ENCODE data around the gene PKP1.

The PKP1 gene

DNA sequence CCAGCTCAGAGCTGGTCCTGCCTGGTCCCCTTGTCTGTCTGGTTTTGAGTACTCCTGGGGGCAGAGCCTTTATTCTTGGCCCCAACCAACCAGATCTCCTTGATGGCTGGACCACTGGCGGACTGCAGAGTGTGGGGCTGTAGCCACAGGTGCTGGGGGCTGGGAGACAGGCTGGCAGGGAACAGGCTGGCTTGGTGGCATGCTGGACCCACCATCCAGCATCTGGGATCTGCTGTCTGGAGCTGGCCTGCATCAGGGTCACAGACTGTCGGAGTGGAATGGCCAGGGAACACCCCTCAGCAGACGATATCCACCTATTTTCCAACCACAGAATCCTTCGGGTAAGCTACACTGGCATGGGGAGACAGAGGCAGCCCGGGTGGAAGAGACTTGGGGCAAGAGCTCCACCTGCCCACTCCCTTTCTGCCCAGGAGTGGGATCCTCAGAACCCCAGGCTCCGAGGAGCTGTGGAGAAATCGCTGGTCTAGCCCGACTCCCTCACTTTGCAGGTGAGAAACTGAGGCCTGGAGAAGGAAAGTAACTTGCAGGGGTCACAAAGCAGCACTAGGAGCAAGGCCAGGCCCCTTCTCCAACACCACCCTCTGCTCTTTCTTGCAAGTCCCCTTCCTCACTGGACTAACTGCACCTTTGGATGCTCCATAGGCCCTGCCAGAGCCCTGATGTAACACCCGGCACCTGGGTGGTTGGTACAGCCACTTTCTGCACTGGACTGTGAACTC, 53.6 kb downstream of the PKP1 start:
- intact Hi-C loops (cut with DNase I): no loop called here
- DNase-seq: no peak

DNA sequence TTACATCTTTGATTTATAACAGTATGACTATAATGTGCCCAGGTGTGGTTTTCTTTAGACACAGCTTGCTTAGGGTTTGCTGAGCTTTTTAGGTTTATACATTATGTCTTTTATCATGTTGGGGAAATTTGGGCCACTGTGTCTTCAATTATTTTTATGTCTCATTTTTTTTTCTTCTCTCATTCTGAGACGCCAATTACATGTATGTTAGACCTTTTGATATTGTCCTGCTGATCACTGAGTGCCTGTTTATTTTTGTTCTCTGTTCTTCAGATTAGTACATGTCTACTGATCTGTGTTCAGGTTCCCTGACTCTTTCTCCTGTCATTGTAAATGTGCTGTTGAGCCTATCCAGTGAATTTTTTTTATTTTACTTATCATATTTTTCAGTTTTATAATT, 58.1 kb downstream of the PKP1 start:
- intact Hi-C loops (cut with DNase I): no loop called here
- DNase-seq: no peak

DNA sequence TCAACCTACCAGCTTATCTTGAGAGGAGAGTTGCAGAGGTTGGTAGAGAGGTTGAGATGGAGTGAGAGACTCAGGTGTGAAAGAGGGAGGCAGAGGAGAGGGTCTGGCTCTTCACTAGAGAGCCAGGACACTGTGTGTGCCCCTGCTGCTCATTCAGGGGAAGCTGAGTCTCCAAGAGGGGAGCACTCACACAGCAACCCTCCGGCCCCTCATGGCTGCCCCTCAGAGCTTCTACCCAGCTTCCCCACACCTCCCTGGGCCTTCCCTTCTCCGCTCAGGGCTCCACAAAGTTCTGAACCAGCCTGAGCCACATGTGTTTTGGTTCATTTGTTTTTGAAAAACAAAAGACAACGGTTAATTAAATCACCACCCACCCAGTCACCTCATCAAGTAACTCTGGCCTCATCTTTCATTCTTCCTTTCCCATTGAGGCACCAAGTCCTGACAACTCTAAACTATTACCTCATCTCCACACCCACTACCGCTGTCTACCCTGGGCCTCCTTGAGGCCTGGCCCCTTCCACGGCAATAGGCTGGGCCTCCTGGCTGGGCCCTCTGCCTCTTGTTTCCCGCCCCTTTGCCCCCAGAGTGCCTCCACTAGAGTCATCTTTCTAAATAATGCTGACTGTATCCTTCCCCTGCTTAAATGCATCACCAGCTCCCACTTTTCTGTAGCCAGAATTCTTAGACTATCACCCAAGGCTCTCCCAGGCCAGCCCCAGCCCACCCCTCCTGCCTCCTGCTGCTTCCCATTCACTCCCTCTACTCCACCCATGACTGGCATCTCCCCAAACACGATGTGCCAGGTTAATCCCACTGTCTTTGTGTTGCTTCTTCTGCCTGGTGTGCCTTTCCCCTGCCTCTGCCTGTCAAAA, 61.1 kb downstream of the PKP1 start:
- DNase-seq: no peak
- intact Hi-C loops (cut with DNase I): no loop called here

DNA sequence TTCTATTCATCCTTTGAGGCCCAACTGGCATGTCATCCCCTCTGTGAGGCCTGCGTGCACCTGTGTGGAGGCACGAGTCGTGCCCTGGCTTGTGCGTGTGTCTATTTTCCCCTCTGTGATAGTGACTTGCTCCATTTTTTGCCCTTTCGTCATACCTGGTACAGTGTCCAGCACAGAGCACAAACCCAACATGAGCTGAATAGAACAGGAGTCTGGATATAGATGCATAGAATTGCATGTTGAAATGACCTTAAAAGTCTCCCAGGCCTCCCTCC, 61.7 kb downstream of the PKP1 start:
- intact Hi-C loops (cut with DNase I): no loop called here

DNA sequence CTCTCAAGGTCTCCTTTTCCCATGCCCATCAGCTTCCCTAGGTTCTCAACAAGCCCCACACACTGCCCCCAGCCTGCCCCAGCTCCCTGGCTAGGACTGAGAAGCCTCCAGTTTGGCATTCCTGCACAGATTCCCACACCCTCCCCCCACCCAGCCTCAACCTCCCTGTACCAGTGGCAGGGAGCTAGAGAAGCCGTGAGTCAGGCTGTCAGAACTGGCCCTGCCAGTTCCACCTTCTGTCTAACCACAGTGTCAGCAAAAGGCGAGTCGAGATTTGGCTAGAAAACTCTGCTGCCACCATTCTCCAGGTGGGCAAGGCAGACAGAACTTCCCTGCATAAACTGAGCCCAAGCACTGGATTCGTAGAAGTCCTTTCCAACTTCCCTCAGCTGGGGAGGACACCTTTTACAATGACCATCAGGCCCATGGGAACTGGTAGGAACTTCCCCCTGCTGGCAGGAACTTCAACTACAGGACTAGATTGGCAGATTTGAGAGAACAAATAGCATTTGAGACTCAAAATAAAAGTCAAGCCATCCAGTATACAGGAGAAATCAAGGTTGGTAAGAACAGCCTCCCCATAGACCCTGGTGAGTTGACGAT, 63.1 kb downstream of the PKP1 start:
- intact Hi-C loops (cut with DNase I): no loop called here
- peak in 10 of 42 donors; percentile 13 to 50 (median 28) for DNase-seq

More for the DNA sequence above, 61.7 kb downstream of the PKP1 start:
- no peak for DNase-seq

DNA sequence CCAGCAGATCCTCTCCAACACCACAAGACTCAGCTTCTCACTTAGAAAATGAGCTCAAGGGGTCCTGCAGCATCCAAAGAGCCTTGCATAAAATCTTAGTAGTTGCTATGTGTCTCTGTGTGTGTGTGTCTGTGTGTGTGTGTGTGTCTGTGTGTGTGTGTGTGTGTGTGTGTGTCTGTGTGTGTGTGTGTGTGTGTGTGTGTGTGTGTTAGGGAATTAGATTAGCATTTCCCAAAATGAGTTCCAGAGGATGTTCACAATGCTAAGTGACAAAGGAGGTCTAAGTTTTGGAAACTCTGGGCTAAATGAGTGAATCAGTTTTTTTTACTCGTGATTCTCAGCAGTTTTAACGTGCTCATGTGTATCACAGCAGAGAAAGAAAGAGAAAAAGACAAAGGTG, 63.7 kb downstream of the PKP1 start:
- DNase-seq: no peak
- intact Hi-C loops (cut with DNase I): no loop called here

DNA sequence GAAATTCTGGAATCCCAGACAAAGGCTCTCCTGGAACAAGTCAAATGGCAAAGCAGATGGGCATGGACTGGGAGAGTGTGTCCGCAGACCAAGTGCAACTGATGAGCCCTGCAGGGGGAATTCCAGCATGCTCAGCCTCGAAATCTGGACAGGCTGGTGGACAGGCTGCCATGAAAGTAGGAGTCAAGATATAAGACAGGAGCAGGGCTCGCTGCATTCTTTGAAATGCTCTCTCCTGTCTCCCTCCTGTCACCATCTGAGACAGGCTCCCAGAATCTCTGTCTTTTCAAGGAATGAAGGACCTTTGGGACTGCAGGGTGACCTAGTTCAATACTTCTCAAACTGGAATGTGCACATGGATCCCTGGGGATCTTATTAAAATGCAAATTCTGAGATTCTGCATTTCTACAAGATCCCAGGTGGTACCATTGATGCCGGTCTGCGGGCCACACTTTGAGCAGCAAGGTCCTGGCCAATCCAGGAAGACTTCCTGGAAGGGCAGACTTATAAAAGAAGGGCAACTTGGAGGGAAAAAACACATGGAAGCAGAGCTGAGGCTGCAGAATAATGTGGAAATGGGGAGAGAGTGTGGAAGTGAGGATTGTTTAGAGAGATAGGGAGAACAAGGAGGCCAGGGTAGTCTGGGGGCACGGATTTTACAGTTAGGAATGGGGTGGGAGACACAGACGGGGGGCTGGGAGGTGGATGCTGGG, 64.3 kb downstream of the PKP1 start:
- intact Hi-C loops (cut with DNase I): no loop called here
- no peak for DNase-seq

DNA sequence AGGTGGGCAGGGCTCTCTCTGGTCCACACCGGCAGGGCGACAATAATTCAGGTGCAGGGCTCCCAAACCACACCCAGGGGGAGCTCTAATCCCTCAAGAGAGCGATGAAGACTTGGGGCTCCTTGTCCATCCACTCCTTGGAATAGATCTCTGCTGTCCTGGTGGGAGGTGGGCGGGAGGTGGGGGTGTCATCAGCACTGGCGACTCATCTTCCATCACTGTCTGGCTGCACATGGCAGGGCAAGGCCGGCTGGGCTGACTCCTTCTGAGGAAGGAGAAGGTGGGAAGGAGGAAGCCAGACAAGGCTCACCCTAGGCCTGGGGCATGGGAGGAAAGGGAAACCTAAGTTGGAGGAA, 64.9 kb downstream of the PKP1 start:
- DNase-seq: peak in 7 of 42 donors; percentile 7 to 57 (median 28)
- intact Hi-C loops (cut with DNase I): no loop called here

DNA sequence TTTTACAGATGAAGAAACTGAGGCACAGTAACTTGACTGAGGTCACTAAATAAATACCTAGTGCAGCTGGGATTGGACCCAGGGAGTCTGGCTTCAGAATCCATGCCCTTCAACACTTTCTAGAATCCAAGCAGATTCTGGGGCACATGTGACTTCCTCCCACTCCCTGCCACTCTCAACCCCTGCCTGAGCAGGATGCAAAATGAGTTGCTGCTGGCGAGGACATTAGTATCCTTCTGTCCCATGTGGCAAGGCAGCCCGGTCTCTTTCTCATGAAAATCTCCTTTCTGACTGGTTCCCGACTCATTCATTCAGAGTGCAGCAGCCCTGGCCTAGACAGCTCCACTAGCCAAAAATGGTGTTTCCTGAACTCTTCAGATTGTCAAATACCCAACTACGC, 65.8 kb downstream of the PKP1 start:
- intact Hi-C loops (cut with DNase I): no loop called here
- DNase-seq: peak in 22 of 42 donors; percentile 3 to 68 (median 26)

DNA sequence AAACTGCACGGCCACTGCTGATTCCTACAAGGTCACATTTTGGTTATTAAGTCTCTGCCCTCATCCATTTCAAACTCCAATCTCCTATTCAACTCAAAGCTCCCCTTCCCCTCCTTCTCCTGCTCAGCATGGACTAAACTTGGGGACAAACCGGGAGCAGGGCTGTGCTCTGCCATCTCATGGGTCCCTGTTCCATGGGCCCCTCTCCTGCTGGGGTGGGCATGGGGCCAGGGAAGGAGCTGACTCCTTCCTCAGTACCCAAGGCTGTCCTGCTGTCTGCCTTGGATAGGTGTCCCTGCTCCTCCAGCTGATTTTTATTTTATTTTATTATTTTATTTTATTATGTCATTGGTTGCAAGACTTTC, 67.0 kb downstream of the PKP1 start:
- intact Hi-C loops (cut with DNase I): no loop called here
- DNase-seq: no peak

DNA sequence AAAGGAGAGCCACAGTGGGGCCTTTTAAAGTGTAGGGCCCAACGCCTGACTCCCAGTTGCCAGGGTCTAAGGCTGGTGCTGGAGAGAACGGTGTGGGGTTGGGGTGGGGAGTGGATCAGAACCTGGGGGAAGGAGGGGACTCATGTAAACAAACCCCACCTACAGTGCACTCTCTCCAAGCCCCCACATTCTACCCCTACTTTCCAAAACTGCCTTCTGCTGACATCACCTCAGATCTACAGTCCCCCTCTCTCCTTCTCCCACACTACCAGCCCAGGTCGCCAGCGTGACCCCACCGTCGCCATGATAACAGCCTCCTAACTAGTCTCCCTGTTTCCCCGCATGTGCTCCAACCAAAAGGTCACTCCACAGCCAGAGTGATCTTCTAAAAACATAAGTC, 67.6 kb downstream of the PKP1 start:
- no peak for DNase-seq
- intact Hi-C loops (cut with DNase I): no loop called here

DNA sequence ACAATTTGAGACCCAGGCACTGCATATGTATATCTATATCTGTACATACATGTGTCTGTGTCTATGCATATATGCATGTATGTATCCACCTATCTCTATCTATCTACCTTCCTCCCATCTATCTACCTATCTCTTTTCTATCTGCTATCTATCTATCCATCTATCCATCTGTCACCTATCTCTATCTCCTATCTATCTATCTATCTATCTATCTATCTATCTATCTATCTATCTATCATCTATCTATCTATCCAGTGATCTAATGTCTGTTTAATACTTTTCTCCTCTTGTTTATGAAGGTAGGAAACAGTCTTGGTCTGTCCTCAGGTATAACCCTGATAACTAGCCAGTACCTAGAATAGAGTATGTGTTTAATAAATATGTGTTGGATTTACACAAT, 68.3 kb downstream of the PKP1 start:
- no peak for DNase-seq
- intact Hi-C loops (cut with DNase I): no loop called here

DNA sequence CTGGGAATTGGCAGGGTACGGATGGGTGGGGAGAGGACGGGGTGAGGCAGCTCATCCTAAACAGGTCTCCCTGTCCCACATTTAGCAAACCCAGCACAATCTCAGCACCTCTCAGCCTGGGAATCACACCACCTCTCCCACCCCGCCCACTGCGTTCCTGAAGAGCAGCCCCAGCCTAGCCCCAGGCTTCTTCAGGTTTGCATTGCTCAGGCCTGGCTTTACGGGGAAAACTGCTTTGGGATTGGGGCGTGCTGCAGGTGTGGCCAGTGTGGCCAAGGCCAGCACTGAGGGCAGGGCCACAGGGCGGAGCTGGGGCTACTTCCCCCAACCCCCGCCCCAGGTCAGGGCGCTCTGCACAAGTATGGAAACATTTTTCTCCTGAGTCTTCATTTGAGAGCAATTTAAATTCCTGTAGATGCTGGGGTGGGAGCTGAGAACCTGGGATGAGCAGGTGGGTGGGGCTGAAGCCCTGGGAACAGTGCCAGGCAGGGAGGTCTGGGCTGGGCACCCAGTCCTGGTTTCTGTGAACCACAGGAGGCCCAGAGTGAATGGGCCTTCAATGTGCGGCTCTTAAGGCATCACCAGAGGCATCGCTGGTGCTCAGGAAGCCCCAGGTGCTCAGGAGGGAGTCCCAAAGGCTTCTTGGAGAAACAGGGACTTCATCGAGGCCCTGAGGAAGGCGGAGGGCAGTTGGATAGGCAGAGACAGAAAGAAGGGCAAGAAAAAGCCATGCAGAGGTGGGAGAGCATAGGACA, 70.1 kb downstream of the PKP1 start:
- DNase-seq: no peak
- intact Hi-C loops (cut with DNase I): no loop called here

DNA sequence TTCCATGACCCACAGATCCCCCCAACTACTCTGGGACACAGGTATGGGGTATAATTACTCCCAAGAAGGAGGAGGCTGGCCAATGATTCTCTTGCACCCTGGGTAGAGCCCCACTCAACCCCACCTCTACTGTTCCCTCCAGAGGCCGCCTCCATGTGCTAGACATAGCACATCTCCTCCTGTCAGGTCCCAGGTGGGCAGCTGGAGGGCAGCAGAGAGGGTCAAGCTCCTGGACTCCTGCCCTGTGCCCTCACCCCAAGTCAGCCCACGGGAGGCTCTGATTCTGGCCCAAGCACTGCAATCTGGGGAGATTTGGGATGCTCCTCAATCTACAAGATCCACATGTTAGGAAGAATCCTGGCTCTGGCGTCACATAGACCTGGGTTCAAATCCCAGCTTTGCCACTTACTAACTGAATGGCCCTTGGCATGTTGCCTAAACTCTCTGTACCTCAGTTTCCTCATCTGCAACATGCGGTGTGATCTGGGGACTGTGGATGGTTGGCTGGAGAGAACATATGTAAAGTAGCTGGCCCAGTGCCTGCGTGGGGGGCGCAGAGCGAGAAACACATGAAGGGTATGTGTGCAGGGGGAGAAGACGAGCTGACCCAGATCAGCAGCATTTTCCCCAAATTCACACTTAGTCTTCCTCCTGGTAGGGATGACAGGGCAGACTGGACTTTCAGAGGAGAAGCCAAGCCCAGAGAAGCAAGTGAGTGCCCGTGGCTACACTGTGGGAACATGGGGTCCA, 71.0 kb downstream of the PKP1 start:
- intact Hi-C loops (cut with DNase I): no loop called here
- DNase-seq: no peak

DNA sequence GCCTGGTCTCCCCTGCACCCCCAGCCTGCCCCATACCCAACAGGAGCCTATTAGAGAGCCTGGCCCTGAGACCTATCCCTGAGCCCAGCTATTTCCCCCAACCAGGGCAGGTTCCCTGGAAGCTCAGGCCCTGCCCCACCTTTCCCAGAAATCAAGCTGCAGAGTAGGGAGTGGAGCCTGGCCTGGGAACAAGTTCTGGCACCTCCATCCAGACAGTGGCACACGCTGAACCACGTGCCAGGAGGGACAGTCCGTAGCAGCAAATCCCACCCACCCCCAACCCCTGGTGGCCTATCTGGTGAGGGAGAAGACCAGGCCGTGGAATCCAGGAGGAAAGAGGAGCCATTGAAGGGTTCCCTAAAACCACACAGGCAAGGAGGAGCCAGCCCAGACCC, 71.6 kb downstream of the PKP1 start:
- no peak for DNase-seq
- intact Hi-C loops (cut with DNase I): no loop called here

DNA sequence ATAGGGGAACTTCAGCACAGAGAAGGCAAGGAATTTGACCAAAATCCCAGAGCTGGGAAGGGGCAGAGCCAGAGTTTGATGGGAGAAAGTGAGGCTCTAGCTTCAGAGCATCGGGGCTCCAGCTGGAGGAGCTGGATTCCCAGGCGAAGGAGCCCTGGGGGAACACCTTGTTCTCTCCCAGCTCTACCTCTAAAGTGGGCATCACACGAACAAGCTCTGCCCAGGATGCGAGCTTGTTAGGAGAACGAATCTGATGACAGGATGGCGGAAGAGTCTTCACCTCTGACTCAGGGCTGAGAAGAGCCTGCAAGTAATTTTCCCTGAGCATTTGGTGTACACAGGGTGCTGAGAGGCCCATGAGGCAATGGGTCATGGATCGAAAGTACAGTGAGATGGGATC, 72.2 kb downstream of the PKP1 start:
- DNase-seq: no peak
- intact Hi-C loops (cut with DNase I): no loop called here

DNA sequence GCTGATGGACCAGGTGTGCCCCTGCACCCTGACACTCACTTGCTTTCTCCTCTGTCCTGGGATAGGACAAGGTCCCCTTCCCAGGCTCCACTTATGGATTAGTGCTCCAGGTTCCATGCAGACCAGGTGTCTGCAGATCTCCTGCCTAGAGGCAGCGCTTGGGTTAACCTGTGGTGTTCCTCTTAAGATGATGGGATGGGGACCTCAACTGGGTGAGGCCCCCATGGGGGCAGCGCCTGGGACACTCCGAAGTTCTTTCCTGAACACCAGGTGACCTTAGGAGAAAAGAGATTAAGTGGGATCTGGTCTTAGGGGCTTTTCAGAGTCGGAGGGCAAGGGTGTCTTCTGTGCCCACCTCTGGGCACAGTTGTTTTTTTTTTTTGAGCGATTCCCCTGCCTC, 72.9 kb downstream of the PKP1 start:
- intact Hi-C loops (cut with DNase I): no loop called here
- DNase-seq: no peak

DNA sequence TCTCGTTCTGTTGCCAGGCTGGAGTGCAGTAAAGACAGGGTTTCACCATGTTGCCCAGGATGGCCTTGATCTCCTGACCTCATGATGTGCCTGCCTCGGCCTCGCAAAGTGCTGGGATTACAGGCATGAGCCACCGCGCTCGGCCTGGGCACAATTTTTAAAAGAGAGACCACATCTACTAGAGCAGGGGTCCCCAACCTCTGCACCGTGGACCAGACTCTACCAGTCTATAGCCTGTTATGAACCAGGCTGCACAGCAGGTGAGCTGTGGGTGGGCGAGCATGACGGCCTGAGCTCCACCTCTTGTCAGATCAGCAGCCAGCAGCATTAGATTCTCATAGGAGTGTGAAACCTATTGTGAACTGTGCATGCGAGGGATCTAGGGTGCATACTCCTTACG, 73.4 kb downstream of the PKP1 start:
- no peak for DNase-seq
- intact Hi-C loops (cut with DNase I): no loop called here

DNA sequence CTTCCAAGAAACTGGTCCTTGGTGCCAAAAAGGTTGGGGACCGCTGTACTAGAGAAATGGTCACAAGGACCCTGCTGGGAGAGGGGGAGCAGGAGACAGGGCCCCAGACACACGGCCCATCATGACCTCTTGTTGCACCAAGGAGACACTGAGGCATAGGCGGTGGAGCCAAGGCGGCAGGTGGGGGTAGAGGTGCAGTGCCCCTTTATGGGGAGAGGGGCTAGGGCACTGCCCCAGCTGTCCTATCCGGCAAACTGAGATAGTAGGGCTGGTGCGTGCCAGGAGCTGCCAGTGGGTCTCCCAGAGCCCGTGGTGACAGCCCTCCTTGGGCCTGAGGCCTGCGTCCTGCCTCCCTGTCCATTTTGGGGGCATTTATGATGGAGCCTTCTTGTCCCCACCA, 73.9 kb downstream of the PKP1 start:
- no peak for DNase-seq
- intact Hi-C loops (cut with DNase I): no loop called here

All from head of caudate nucleus (tissue), 42 donors.